ENCODE results near the gene FOXP1. TPM values are rescaled to one million over a fixed set of nuclear protein-coding genes. Genes with fewer than 3 reads are reported as not detected.

Gene FOXP1
- total and polyA plus RNA-seq, 2 of the 8 experiments (the other 6 are each of a cell fraction or from before 2014, with no cell fraction given) = 13.9 to 25.4 TPM

GRCh38 chr3:71350998-71351397, 232.5 kb downstream of the FOXP1 start:
- whole genome bisulfite sequencing, 2 experiments (ENCODE audit: extremely low coverage in 1 of 2, insufficient coverage in 1 of 2, insufficient read length in 1 of 2, insufficient replicate concordance in 2 of 2, low coverage in 1 of 2, low lambda C conversion rate in 2 of 2, missing lambda C conversion rate in 1 of 2) = 89% methylated on average over 4 of the region's 4 CpGs; no CpG with 5 or more reads in 1 of the 2 experiments

More at GRCh38 chr3:71350998-71351397, 232.5 kb downstream of the FOXP1 start:
- no peaks in the 10 kb centered on the region for H3K4me1 ChIP-seq (replicated peaks in 1 of 4; ENCODE audit: control insufficient read depth in 3 of 4, insufficient read depth in 4 of 4, low read length in 3 of 4)
- H3K79me1 ChIP-seq (ENCODE audit: low read depth, low read length) = no peaks in the 10 kb centered on the region
- DNase-seq (ENCODE audit: low read depth in 1 of 2, low spot score in 2 of 2) (no peak), FAIRE-seq (no peak)
- no peak overlapping the region for H2AFZ ChIP-seq (ENCODE audit: low read length)
- ChIA-PET POLR2A (ENCODE audit: partially characterized antibody) (no interaction called here), CTCF (ENCODE audit: partially characterized antibody) (interaction anchor here (0.6 to 2.1 kb wide), 5 partner anchors 46 to 1287 kb away, joined by 3 to 6 read pairs (median 3); no protein-coding TSS in a partner anchor)
- no peak overlapping the region for H2BK20ac ChIP-seq (ENCODE audit: low read length)
- no peaks in the 10 kb centered on the region for H4K20me1 ChIP-seq (replicated peaks in 1 of 2; ENCODE audit: control insufficient read depth in 1 of 2, insufficient read depth in 2 of 2, low read length in 2 of 2)
- no peak overlapping the region for H2BK5ac ChIP-seq (ENCODE audit: low read depth, low read length)
- no peaks in the 10 kb centered on the region for H3K23me2 ChIP-seq (ENCODE audit: low read depth, low read length)
- H3K9ac ChIP-seq (replicated peaks in 1 of 4; ENCODE audit: extremely low read depth in 1 of 4, low read depth in 3 of 4, low read length in 3 of 4) = no peak overlapping the region
- H3K79me2 ChIP-seq (ENCODE audit: control insufficient read depth in 1 of 2, insufficient read depth in 2 of 2, low read length in 2 of 2) = no peaks in the 10 kb centered on the region
- no peak overlapping the region for H2BK120ac ChIP-seq (replicated peaks; ENCODE audit: low read depth, low read length)
- no peak overlapping the region for H3K4me3 ChIP-seq (ENCODE audit: extremely low read depth in 1 of 4, insufficient read depth in 2 of 4, low read depth in 3 of 4, low read length in 4 of 4)
- H3K23ac ChIP-seq (ENCODE audit: insufficient read length) = no peak overlapping the region
- no peak overlapping the region for H3K27ac ChIP-seq (ENCODE audit: low read depth, low read length)
- H3K27me3 ChIP-seq (replicated peaks in 1 of 4; ENCODE audit: control insufficient read depth in 3 of 4, extremely low read depth in 1 of 4, insufficient read depth in 3 of 4, low read length in 3 of 4) = no peaks in the 10 kb centered on the region
- no peak overlapping the region for H3K18ac ChIP-seq (ENCODE audit: extremely low read depth, low read length)
- H3K56ac ChIP-seq (replicated peaks; ENCODE audit: insufficient read length, low read depth, low read length) = no peak overlapping the region
- H3K36me3 ChIP-seq (ENCODE audit: control insufficient read depth in 2 of 4, insufficient read depth in 4 of 4, low read length in 3 of 4) = no peaks in the 10 kb centered on the region
- H3K4ac ChIP-seq (replicated peaks; ENCODE audit: insufficient read length, low read depth, low read length) = no peak overlapping the region
- H2AK5ac ChIP-seq (ENCODE audit: low read depth, low read length) = no peak overlapping the region
- H3K14ac ChIP-seq (ENCODE audit: insufficient read length) = no peak overlapping the region
- H4K8ac ChIP-seq (ENCODE audit: extremely low read depth, insufficient read depth, low read length) = no peak overlapping the region
- TF ChIP-seq SP2 (IDR thresholded peaks at IDR 0.05; ENCODE audit: low read length) = no peak
- no peak for TF ChIP-seq FOSL1 (IDR thresholded peaks at IDR 0.05; ENCODE audit: insufficient read depth, low read depth, low read length)
- no peak for TF ChIP-seq KDM4A (IDR thresholded peaks at IDR 0.05; ENCODE audit: low read depth, low read length, severe bottlenecking)
- H2BK12ac ChIP-seq (ENCODE audit: low read depth, low read length) = no peak overlapping the region
- H3K9me3 ChIP-seq (ENCODE audit: insufficient read depth in 2 of 2, low read depth in 1 of 2, low read length in 1 of 2) = no peaks in the 10 kb centered on the region
- H2BK15ac ChIP-seq (ENCODE audit: low read length) = no peak overlapping the region
- no peak overlapping the region for H4K91ac ChIP-seq (replicated peaks; ENCODE audit: insufficient read length, low read length)
- H4K5ac ChIP-seq (ENCODE audit: insufficient read length, low read depth, low read length) = no peak overlapping the region
- H3K4me2 ChIP-seq (ENCODE audit: insufficient read depth in 1 of 2, low read depth in 2 of 2, low read length in 2 of 2) = no peak overlapping the region

Data from H1 (cell line).